Measurements from ENCODE around the gene GATAD2A. TPM values are rescaled to one million over a fixed set of nuclear protein-coding genes. Genes with fewer than 3 reads are reported as not detected.

Gene GATAD2A
- total RNA-seq, 1 experiment from 2014 or later = 189 TPM

DNA sequence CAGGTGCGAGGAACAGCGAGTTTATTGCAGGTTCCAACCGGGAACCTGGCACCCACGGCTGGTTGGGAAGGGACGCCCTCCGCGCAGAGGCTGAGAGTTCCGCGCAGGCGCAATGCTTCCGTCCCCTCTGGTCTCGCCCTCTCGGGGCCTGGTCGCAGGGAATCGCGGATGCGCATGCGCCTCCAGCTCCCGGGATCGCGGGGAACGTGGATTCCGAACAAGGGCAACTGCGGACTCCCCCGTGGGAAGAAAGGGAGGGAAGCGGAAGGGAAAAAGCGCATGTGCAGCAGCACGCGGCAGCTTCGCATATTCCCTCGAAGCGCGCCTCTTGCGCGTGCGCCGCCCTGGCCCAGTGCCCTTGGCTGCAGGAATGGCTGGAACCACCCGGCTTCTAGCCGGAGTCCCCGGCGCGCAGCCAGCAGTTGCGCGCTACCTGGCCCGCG lies 108.8 kb downstream of the GATAD2A start:
- no peak overlapping the region for H2BK5ac ChIP-seq (ENCODE audit: insufficient read length, low read length)
- DNase-seq = no peak
- no peak overlapping the region for H2AFZ ChIP-seq (ENCODE audit: low read length)
- peaks cover 5% of the 10 kb centered on the region for H3K23me2 ChIP-seq (ENCODE audit: insufficient read length, low read depth, low read length, poor library complexity, severe bottlenecking)
- no peak overlapping the region for H4K5ac ChIP-seq (ENCODE audit: insufficient read length, low read depth, low read length)
- no peak overlapping the region; the same call in 1 of the 2 replicates for H3K14ac ChIP-seq (ENCODE audit: insufficient read depth, low read length)
- H3K9ac ChIP-seq (ENCODE audit: extremely low read depth, insufficient read length, low read length) = no peak overlapping the region
- H2BK120ac ChIP-seq (ENCODE audit: low read depth, low read length, poor library complexity, severe bottlenecking) = no peak overlapping the region
- no peak overlapping the region for H3T11ph ChIP-seq (ENCODE audit: low read length)
- H3K9me3 Mint-ChIP-seq = no peaks in the 10 kb centered on the region
- H3K56ac ChIP-seq (ENCODE audit: insufficient read length, low read depth, low read length) = no peak overlapping the region
- no peak overlapping the region for H3K27ac ChIP-seq (ENCODE audit: insufficient read length, low read depth, low read length)
- no peak overlapping the region for H3K23ac ChIP-seq (ENCODE audit: insufficient read length, low read depth, low read length)
- no peaks in the 10 kb centered on the region for H3K27me3 ChIP-seq (ENCODE audit: insufficient read depth, low read length)
- H3K36me3 Mint-ChIP-seq (ENCODE audit: insufficient read depth in 1 of 3, low read depth in 3 of 3) = peaks cover under 1 to 14% (median 3%) of the 10 kb centered on the region in 3 experiments; a peak in 6 of 7 replicates
- no peak overlapping the region for H2BK12ac ChIP-seq (ENCODE audit: insufficient read length, low read depth, low read length)
- no CpG with 5 or more reads among the region's 46 CpGs for WGBS (ENCODE audit: extremely low coverage, insufficient read length, low lambda C conversion rate)
- H3K18ac ChIP-seq (ENCODE audit: insufficient read length, low read depth, low read length) = no peak overlapping the region
- H3K27ac Mint-ChIP-seq = no peak overlapping the region
- peaks cover 4% of the 10 kb centered on the region; the same call in 1 of the 2 replicates for H3K27me3 Mint-ChIP-seq (ENCODE audit: low read depth)
- H2BK15ac ChIP-seq (ENCODE audit: low read depth, low read length) = no peak overlapping the region
- H4K91ac ChIP-seq (ENCODE audit: insufficient read length, low read depth, low read length) = no peak overlapping the region
- H2BK20ac ChIP-seq (ENCODE audit: low read depth, low read length, poor library complexity, severe bottlenecking) = no peak overlapping the region
- no peaks in the 10 kb centered on the region for H4K20me1 ChIP-seq (ENCODE audit: control insufficient read depth, insufficient read depth, insufficient read length)
- H3K9me3 ChIP-seq (ENCODE audit: control insufficient read depth, low read depth, low read length) = no peaks in the 10 kb centered on the region
- no peaks in the 10 kb centered on the region for H3K4me1 ChIP-seq (ENCODE audit: insufficient read depth, low read length)
- H3K4ac ChIP-seq (ENCODE audit: low read depth, low read length) = no peak overlapping the region
- TF ChIP-seq, protein P1, sequence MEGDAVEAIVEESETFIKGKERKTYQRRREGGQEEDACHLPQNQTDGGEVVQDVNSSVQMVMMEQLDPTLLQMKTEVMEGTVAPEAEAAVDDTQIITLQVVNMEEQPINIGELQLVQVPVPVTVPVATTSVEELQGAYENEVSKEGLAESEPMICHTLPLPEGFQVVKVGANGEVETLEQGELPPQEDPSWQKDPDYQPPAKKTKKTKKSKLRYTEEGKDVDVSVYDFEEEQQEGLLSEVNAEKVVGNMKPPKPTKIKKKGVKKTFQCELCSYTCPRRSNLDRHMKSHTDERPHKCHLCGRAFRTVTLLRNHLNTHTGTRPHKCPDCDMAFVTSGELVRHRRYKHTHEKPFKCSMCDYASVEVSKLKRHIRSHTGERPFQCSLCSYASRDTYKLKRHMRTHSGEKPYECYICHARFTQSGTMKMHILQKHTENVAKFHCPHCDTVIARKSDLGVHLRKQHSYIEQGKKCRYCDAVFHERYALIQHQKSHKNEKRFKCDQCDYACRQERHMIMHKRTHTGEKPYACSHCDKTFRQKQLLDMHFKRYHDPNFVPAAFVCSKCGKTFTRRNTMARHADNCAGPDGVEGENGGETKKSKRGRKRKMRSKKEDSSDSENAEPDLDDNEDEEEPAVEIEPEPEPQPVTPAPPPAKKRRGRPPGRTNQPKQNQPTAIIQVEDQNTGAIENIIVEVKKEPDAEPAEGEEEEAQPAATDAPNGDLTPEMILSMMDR (conservative IDR thresholded peaks at IDR 0.05) = no peak
- H3K4me2 ChIP-seq (ENCODE audit: insufficient read depth, insufficient read length, low read length) = no peak overlapping the region
- H3K4me1 Mint-ChIP-seq = peaks cover 3 to 13% of the 10 kb centered on the region in 2 experiments
- no peak overlapping the region for H4K8ac ChIP-seq (replicated peaks; ENCODE audit: insufficient read length, low read depth, low read length)
- peaks cover 3% of the 10 kb centered on the region for H3K79me1 ChIP-seq (ENCODE audit: insufficient read depth, low read depth, low read length, poor library complexity, severe bottlenecking)
- peaks cover 8% of the 10 kb centered on the region; the same call in 1 of the 2 replicates for H3K79me2 ChIP-seq (ENCODE audit: insufficient read depth, low read length)
- H2AK5ac ChIP-seq (ENCODE audit: insufficient read length, low read length) = no peak overlapping the region
- no peak overlapping the region; a peak in 1 of 5 replicates for H3K4me3 Mint-ChIP-seq
